ENCODE measurements around the gene RAD18.

The RAD18 gene

DNA sequence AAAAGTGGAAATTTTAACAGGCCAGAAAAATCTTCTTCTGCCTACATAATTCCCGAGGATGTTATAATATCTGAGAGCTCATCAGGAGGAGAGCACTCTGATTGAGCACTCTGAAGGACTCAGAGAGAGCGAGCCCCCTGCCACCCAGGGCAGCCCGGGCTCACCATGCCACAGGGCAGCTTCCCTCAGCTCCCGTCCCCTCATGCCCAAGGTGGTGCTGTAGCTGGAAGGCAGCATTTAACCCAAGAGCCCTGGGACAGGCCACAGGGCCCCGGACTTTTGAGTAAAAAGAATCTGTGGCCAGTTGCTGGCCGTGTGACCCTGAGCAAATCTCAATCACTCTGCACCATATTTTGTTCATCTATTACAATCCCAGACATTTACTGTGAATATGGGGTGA lies 23.5 kb upstream of the RAD18 start:
- H3F3A ChIP-seq (ENCODE audit: insufficient read depth) = no peaks in the 10 kb centered on the region
- H3K9ac ChIP-seq (ENCODE audit: low read length) = no peak overlapping the region
- H3K27ac ChIP-seq (ENCODE audit: low read depth, low read length) = no peak overlapping the region
- no peak overlapping the region for H3K4me2 ChIP-seq (ENCODE audit: low read depth, low read length, poor library complexity, severe bottlenecking)
- no peaks in the 10 kb centered on the region for H4K20me1 ChIP-seq (ENCODE audit: low read depth, low read length)
- no peaks in the 10 kb centered on the region for H3K9me2 ChIP-seq (replicated peaks; ENCODE audit: insufficient read depth, low read length)
- no peaks in the 10 kb centered on the region for H3K27me3 ChIP-seq (ENCODE audit: low read length)
- H2AFZ ChIP-seq (ENCODE audit: low read depth, low read length, severe bottlenecking) = no peak overlapping the region
- TF ChIP-seq, protein P1, sequence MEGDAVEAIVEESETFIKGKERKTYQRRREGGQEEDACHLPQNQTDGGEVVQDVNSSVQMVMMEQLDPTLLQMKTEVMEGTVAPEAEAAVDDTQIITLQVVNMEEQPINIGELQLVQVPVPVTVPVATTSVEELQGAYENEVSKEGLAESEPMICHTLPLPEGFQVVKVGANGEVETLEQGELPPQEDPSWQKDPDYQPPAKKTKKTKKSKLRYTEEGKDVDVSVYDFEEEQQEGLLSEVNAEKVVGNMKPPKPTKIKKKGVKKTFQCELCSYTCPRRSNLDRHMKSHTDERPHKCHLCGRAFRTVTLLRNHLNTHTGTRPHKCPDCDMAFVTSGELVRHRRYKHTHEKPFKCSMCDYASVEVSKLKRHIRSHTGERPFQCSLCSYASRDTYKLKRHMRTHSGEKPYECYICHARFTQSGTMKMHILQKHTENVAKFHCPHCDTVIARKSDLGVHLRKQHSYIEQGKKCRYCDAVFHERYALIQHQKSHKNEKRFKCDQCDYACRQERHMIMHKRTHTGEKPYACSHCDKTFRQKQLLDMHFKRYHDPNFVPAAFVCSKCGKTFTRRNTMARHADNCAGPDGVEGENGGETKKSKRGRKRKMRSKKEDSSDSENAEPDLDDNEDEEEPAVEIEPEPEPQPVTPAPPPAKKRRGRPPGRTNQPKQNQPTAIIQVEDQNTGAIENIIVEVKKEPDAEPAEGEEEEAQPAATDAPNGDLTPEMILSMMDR (IDR thresholded peaks at IDR 0.05; ENCODE audit: insufficient read depth, low read length, poor library complexity, severe bottlenecking) = no peak
- TF ChIP-seq EZH2phosphoT487 (conservative IDR thresholded peaks at IDR 0.05; ENCODE audit: low read length) = no peak
- no peaks in the 10 kb centered on the region for H3K79me2 ChIP-seq (ENCODE audit: insufficient read depth, low read length)
- no peak overlapping the region for H3K4me3 ChIP-seq (ENCODE audit: insufficient read depth, low read length, poor library complexity, severe bottlenecking)
- no peaks in the 10 kb centered on the region for H3K36me3 ChIP-seq (ENCODE audit: low read length)
- H3K9me3 ChIP-seq (ENCODE audit: insufficient read depth, low read length) = no peaks in the 10 kb centered on the region

DNA sequence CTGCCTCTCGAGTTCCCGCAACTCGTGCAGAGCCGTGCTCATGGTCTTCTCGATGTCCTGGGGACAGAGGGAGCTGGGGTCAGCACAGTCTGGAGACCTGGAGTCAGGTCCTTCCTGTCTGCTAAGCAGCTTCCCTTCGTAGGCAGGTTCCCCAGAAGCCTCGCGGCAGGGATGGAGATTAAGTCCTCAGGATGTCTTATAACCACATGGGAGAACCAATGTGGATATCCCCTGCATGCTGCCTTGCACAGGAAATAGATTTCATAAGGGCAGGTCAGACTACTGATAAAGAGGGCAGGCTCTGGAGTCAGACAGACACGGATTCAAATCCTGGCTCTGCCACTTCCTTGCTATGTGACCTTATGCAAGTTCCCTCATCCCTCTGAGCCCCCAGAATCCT lies 22.6 kb upstream of the RAD18 start:
- Histone ChIP-seq H3K27me3 (ENCODE audit: low read length) (no peaks in the 10 kb centered on the region), H4K20me1 (ENCODE audit: low read depth, low read length) (no peaks in the 10 kb centered on the region), H3K9me3 (ENCODE audit: insufficient read depth, low read length) (no peaks in the 10 kb centered on the region), H3K9me2 (replicated peaks; ENCODE audit: insufficient read depth, low read length) (no peaks in the 10 kb centered on the region), H2AFZ (ENCODE audit: low read depth, low read length, severe bottlenecking) (no peak overlapping the region), H3K79me2 (ENCODE audit: insufficient read depth, low read length) (no peaks in the 10 kb centered on the region), H3K4me2 (ENCODE audit: low read depth, low read length, poor library complexity, severe bottlenecking) (no peak overlapping the region), H3K36me3 (ENCODE audit: low read length) (no peaks in the 10 kb centered on the region), H3K9ac (ENCODE audit: low read length) (no peak overlapping the region), H3K4me3 (ENCODE audit: insufficient read depth, low read length, poor library complexity, severe bottlenecking) (no peak overlapping the region), H3F3A (ENCODE audit: insufficient read depth) (no peaks in the 10 kb centered on the region), H3K27ac (ENCODE audit: low read depth, low read length) (no peak overlapping the region)
- TF ChIP-seq, protein P1 (IDR thresholded peaks at IDR 0.05; ENCODE audit: insufficient read depth, low read length, poor library complexity, severe bottlenecking) = no peak
- no peak for TF ChIP-seq EZH2phosphoT487 (conservative IDR thresholded peaks at IDR 0.05; ENCODE audit: low read length)

DNA sequence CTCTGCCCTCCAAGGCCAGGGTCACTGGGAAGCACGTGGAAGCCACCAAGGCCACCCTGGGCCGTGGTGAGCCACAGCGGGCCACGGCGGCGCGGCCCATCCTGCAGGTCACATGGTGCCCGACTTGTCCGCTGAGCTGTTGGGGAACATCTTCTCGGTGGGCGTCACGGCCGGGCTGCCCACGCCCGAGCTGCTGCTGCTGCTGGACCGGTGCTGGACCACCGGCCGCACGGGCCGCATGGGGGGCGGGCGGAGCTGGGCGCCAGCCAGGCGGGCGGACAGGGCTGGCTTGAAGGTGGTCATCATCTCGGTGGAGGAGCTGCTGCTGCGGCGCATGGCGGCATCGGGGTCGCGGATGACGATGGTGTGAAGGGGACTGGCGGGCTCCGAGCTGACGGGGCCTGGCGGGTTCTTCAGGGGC lies 22.1 kb upstream of the RAD18 start:
- TF ChIP-seq EZH2phosphoT487 (conservative IDR thresholded peaks at IDR 0.05; ENCODE audit: low read length) = no peak
- TF ChIP-seq, protein P1 (IDR thresholded peaks at IDR 0.05; ENCODE audit: insufficient read depth, low read length, poor library complexity, severe bottlenecking) = no peak
- Histone ChIP-seq H2AFZ (ENCODE audit: low read depth, low read length, severe bottlenecking) (no peak overlapping the region), H3K27me3 (ENCODE audit: low read length) (no peaks in the 10 kb centered on the region), H3K27ac (ENCODE audit: low read depth, low read length) (no peak overlapping the region), H3K36me3 (ENCODE audit: low read length) (no peaks in the 10 kb centered on the region), H3K9me2 (replicated peaks; ENCODE audit: insufficient read depth, low read length) (no peaks in the 10 kb centered on the region), H3F3A (ENCODE audit: insufficient read depth) (no peaks in the 10 kb centered on the region), H3K4me3 (ENCODE audit: insufficient read depth, low read length, poor library complexity, severe bottlenecking) (no peak overlapping the region), H3K9ac (ENCODE audit: low read length) (no peak overlapping the region), H3K4me2 (ENCODE audit: low read depth, low read length, poor library complexity, severe bottlenecking) (no peak overlapping the region), H3K79me2 (ENCODE audit: insufficient read depth, low read length) (no peaks in the 10 kb centered on the region), H4K20me1 (ENCODE audit: low read depth, low read length) (no peaks in the 10 kb centered on the region), H3K9me3 (ENCODE audit: insufficient read depth, low read length) (no peaks in the 10 kb centered on the region)

All from SU-DHL-6 (cell line).